ENCODE data around the gene CDR2. TPM values are rescaled to one million over a fixed set of nuclear protein-coding genes. Genes with fewer than 3 reads are reported as not detected.
A peak's percentile ranks its signal among the peaks of the same experiment; 100 is the strongest.

CDR2 gene
- total and polyA plus RNA-seq, 2 of the 13 experiments (the other 11 are each of a cell fraction or from before 2014, with no cell fraction given): 59.0 to 78.9 TPM

GRCh38 chr16:22297114-22297870 lies 77.1 kb downstream of the CDR2 start, which contains the start of gene POLR3E (continued):
- TF ChIP-seq BATF2 (CRISPR knock-in tag; IDR thresholded peaks at IDR 0.05): peak; percentile 93
- TF ChIP-seq ZNF20 (CRISPR knock-in tag; IDR thresholded peaks at IDR 0.05): peak; percentile 93; the same call in 1 of the 2 replicates
- TF ChIP-seq HMG20B (CRISPR knock-in tag; conservative IDR thresholded peaks at IDR 0.05): peak; percentile 24; the same call in 1 of the 2 replicates
- TF ChIP-seq ZNF160 (CRISPR knock-in tag; IDR thresholded peaks at IDR 0.05): peak; percentile 92
- peak; percentile 95; the same call in 1 of the 2 replicates for TF ChIP-seq ZNF879 (CRISPR knock-in tag; IDR thresholded peaks at IDR 0.05)
- peak; percentile 99 for TF ChIP-seq ZNF772 (CRISPR knock-in tag; IDR thresholded peaks at IDR 0.05)
- TF ChIP-seq ZSCAN9 (CRISPR knock-in tag; IDR thresholded peaks at IDR 0.05; ENCODE audit: borderline replicate concordance): peak; percentile 97
- TF ChIP-seq ZFP41 (CRISPR knock-in tag; IDR thresholded peaks at IDR 0.05; ENCODE audit: borderline replicate concordance): 0 out of 2 replicates have a peak, but pooled peaks have one; percentile 71
- TF ChIP-seq AHR (CRISPR knock-in tag; IDR thresholded peaks at IDR 0.05): peak; percentile 88
- TF ChIP-seq RBFOX2 (IDR thresholded peaks at IDR 0.05; ENCODE audit: low read depth, low read length): peak; percentile 99
- TF ChIP-seq RNF2 (conservative IDR thresholded peaks at IDR 0.05; ENCODE audit: low read depth): peak; percentile 78
- peak; percentile 98 for TF ChIP-seq ZKSCAN8 (CRISPR knock-in tag; IDR thresholded peaks at IDR 0.05; ENCODE audit: borderline replicate concordance)
- TF ChIP-seq HOMEZ (CRISPR knock-in tag; IDR thresholded peaks at IDR 0.05; ENCODE audit: low read depth): peak; percentile 90
- TF ChIP-seq ATRX (CRISPR knock-in tag; IDR thresholded peaks at IDR 0.05; ENCODE audit: borderline replicate concordance): no peak
- peak; percentile 84 for TF ChIP-seq LRRFIP1 (CRISPR knock-in tag; conservative IDR thresholded peaks at IDR 0.05)
- TF ChIP-seq CSRNP2 (CRISPR knock-in tag; conservative IDR thresholded peaks at IDR 0.05; ENCODE audit: low read depth): no peak; the same call in 1 of the 2 replicates
- TF ChIP-seq ZSCAN31 (CRISPR knock-in tag; IDR thresholded peaks at IDR 0.05; ENCODE audit: low read depth): peak; percentile 98
- peak; percentile 94 for TF ChIP-seq ZNF558 (CRISPR knock-in tag; IDR thresholded peaks at IDR 0.05; ENCODE audit: borderline replicate concordance)
- TF ChIP-seq MEIS1 (CRISPR knock-in tag; IDR thresholded peaks at IDR 0.05; ENCODE audit: borderline replicate concordance): peak; percentile 98
- TF ChIP-seq ZMYM3 (CRISPR knock-in tag; IDR thresholded peaks at IDR 0.05): peak; percentile 91
- TF ChIP-seq, protein P1, sequence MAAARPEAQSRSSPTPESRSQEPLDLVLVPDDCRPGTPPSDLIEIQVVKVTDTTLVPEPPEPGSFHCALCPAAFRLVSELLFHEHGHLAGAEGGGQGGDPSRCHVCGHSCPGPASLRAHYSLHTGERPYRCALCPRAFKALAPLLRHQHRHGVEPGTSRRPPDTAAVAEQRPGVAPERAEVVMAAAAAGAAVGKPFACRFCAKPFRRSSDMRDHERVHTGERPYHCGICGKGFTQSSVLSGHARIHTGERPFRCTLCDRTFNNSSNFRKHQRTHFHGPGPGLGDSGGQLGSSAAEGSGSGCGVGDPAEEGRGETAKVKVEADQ (CRISPR knock-in tag; IDR thresholded peaks at IDR 0.05; ENCODE audit: borderline replicate concordance): peak; percentile 99
- no peak; the same call in 1 of the 2 replicates for TF ChIP-seq KDM5A (IDR thresholded peaks at IDR 0.05; ENCODE audit: borderline replicate concordance, low read length)
- TF ChIP-seq ZBTB1 (CRISPR knock-in tag; IDR thresholded peaks at IDR 0.05; ENCODE audit: borderline replicate concordance): peak; percentile 17; the same call in 1 of the 2 replicates

All from HepG2 (cell line).